ENCODE data around the gene SPTBN5.
A peak's percentile ranks its signal among the peaks of the same experiment; 100 is the strongest.

The SPTBN5 gene

DNA sequence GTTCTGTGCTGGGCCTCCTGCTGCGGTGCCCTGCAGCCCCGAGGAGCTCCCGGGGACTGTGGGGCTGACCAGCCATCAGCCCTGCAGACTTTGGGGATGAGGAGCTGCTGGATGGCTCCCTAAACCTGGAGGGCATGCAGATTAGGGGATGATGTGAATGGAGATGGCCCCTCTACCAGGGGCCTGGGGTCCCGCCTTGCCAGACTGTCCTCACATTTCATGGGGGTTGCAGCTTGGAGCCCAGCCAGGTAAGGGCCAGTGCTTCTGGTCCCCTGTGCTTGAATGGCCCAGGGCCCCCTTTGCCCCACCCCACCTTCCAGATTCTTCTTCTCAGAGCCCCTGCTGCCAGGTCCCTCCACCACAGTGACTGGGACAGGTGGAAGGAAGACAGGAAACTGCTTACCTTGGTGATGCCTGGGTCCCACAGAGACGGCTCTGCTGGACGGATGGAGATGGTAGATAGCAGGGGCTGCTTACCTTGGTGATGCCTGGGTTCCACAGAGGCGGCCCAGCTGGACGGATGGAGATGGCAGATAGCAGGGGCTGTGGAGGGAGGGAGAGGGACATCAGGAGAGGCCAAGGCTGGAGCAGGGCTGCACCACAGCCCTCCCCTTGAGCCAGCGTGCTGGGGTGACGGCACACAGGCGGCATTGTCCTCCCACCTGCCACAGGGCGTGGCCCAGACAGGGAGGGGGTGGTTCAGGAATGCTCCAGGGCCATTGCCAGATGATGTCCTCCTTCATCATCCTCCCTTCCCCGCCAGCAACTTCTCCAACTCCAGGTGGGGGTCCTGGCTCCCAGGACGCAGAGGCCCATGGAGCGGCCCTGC, at the start of gene SPTBN5:
Gene SPTBN5 (minus strand): TSS at position 632 of the 829 bp plus-strand sequence. CDS start 556 bp downstream, at position 76.
- DNase-seq (ENCODE audit: low read depth in 3 of 3), result no peak

DNA sequence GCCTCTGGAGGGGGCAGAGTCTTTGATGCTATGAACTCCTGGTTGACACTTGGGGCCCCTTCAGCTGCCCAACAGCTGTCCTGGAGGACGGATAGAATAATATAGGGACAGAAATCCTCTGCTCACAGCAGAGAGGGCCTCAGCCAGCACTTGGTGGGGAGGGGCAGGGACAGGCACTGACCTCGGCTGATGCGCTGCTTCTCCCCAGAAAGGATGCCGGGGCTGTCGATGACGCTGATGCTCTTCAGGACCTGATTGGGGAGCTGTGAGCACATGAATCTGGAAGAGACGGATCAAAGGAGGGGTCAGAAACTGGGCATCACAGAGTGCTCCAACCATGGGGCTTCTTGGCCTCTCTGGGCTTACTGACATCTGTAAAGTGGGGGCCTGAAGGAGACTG, 49.0 kb upstream of the SPTBN5 start:
- no peak for DNase-seq (ENCODE audit: low read depth in 3 of 3)

DNA sequence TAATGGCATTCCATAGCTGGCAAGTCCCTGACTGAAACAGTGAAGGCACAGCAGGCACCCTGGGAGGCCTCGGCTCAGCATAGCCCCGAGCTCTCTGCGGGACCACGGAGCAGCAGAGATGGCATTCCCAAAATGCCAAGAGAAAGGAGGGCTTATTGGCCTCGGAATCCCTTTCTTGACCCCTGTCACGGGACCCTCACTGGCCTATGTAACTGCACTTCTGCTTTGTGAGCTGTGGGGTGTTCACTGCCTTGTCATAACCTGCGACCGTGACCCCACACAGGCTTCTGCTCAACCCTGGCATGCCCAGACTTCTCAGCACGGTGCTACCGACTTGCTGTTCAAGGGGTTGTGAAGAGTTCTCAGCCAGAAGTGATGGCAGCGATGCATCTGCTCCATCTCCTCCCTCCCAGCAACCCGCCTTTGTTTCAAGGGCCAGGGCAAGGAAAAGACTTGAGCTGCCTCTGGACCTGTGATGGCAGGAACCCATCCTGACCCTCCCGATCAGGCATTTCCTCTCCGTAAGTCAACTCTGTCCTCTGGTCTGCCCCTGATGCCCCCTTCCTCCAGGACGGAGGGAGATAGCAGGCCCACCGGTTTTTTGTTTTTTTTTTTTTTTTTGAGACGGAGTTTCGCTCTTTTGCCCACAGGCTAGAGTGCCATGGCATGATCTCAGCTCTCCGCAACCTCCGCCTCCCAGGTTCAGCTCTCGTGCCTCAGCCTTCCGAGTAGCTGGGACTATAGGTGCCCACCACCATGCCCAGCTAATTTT, 48.0 kb upstream of the SPTBN5 start:
- DNase-seq (ENCODE audit: low read depth in 3 of 3), result no peak

DNA sequence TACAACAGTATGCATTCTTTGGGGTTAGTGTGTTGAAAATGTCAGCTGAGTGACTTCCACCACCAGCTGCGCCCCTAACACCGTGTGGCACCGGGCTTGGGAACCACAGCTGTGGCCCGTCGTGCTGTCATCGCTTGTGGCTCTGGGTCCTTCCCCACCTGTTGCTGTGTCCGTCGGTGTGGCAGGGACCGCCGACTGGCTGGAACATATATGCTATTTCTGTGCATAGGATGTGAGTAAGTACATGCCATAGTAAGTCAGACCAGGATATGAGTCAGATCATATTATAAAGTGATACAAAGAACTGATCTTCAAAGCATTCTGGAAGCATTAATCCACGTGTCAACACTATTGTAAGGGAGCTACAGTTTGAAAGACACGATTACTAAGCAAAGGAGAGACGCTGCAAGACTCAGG, 46.6 kb upstream of the SPTBN5 start:
- peak in 2 of 3 experiments; percentile 15 to 16 for DNase-seq (ENCODE audit: low read depth in 3 of 3)

DNA sequence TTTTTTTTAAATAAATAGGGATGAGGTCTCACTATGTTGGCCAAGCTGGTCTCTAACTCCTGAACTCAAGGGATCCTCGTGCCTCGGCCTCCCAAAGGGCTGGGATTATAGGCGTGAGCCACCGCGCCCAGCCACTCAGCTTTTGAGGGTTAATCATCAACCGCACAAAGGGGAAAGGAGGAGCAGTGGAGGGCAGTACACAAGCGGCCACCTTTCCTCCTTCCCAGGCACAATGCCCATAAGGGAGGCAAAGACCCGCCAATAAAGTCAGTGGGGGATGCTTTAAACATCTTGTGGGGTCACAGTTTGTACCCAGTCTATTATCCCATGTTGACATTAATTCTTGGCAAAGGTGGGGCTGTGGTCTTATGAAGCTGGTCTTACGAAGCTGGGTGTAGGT, 46.1 kb upstream of the SPTBN5 start:
- no peak for DNase-seq (ENCODE audit: low read depth in 3 of 3)

DNA sequence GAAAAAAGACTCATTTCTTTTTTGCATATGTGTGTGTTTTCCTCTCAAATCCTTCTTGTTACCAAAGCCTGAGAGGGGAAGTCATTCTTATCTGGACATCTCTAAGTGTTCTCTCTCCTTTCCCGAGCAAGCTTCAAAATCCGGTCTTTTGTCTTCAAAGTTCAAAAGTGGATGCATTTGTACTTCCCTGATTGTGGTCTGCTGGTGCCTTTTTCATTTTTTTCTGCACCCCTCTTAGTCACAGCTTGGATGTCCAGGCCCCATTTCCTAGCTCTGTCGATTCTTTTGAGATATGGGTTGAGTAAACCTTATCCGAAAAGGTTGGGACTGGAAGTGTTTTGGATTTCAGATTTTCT, 43.7 kb upstream of the SPTBN5 start:
- no peak for DNase-seq (ENCODE audit: low read depth in 3 of 3)

DNA sequence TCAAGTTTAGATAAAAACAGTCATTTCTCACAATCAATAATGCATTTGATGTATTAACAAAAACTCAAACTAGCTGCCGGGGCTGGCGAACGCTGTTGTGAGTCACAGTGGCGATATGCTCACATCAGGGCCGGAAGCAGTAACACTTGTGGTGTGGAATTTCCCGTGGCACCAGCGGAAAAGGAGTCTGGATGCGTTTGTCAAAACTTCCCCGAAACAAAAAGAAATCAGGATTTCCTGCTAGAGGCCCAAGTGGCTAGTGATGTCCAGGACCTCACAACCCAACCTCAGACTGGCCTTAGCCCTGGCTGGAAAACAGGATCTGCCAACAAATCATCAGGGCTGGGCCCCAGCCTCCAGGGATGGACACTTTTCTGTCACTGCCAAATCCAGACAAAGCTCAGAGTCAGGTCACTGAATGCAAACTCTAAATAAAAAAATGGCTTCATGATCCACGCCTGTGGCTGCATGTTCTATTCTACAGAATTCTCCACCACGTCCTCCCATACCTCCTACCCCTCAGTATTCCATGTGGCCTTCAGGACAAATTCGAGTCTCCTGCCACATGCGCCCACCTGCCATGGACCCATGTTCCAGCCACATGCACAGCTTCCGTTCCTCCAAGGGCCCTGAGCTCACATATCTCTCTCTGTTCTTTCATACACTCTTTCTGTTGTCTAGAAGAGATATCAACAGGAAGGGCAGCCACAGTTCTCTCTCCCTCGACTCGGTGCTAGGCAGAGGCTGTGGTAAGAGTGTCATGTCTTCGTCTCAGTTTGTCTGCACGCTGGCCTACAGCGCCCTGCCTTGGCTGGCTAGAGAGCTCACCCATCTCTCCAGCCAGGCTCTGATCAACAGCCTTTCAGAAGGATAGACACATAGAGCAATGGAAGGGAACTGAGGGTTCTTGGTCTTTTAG, 43.1 kb upstream of the SPTBN5 start:
- peak; percentile 40 to 71 (median 60) for DNase-seq (ENCODE audit: low read depth in 3 of 3)

DNA sequence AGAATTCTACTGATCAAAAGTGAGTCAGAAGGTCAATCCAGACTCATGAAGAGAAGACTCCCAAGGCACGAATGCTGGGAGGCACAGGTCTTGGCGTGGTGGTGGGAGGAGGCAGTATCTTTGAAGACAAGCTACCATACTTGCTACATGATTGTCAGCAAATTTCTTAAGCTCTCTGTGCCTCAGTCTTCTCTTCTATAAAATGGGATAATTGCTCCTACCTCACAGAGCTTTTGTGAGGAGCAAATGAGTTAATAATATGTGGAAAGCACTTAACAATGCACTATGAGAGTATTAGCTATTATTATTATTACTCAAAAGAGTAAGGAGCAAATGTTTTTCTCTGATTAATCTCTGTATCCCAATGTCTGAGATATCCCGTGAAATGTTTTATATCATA, 42.3 kb upstream of the SPTBN5 start:
- no peak for DNase-seq (ENCODE audit: low read depth in 3 of 3)

DNA sequence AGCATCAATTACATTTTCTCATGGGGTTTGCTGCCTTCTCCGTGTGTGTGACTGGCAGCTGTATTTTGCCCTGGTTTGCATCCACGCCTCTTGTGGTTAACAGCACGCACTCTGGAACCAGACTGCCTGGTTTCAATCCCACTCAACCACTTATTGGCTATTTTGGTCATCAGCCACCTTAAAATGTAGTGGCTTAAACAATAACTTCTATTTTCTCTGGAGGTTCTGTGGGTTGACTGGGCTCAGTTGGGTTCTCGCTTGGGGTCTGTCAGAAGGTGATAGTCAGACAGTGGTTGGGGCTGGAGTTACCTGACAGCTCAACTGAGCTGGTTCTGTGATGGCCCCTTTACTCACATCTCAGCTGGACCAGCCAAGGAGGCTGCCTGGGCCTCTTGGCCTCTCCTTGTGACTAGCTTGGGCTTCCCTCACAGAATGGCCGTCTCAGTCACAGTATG, 41.7 kb upstream of the SPTBN5 start:
- DNase-seq (ENCODE audit: low read depth in 3 of 3), result no peak

DNA sequence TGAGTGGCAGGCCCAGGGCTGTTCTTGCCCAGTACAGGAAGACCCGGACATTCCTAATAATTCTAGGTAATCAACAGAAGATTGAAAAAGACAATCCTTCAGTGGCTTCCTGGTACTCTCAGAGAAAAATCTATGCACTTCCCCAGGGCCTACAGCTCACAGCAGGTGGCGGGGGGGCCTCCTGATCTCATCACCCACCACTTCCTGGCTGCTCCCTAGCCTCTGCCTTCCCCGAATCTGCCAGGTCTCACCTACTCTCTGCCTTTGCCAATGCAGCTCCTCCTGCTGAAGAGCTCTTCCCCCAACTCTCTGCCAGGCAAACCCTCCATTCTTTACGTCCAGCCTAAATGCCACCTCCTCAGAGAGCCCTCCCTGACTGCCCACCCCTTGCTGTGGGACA, 41.0 kb upstream of the SPTBN5 start:
- peak; percentile 39 to 70 (median 47) for DNase-seq (ENCODE audit: low read depth in 3 of 3)

DNA sequence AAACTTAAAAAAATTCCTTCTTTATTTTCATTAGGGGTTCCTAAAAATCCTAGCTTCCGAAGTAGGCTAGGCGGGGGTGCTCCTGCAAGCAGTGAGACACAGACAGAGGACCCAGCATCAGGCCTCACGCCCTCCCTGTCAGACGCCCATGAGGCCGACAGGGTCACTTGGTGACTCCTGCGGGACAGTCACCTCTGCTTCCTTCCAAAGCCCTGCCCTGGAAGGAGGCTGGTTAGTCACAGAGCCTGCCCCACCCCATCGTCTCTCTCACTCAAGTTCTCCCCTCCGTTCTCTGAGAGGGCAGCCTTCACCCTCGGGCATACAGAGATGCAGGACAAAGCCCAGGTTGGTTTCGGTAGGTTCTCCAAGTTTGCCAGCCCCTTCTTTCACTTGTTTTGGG, 39.9 kb upstream of the SPTBN5 start:
- no peak for DNase-seq (ENCODE audit: low read depth in 3 of 3)

DNA sequence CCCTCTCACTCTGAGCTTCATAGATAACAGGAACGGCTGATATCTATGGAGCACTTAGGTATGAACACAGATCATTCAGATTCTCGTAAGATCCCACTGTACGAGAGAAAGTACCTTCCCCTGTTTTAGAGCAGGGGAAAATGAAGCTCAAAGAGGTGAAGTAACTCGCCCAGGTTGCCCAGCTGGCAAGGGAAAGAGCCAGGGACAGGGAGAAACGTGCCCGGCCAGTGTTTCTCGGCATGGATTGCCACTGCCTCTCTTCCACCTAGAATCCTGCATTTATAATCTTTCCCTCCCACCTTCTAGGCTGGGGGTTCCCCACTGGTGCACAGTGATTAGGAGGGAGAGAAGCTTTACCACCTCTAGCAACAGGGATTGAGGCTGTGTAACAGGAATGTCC, 39.5 kb upstream of the SPTBN5 start:
- DNase-seq (ENCODE audit: low read depth in 3 of 3), result no peak

DNA sequence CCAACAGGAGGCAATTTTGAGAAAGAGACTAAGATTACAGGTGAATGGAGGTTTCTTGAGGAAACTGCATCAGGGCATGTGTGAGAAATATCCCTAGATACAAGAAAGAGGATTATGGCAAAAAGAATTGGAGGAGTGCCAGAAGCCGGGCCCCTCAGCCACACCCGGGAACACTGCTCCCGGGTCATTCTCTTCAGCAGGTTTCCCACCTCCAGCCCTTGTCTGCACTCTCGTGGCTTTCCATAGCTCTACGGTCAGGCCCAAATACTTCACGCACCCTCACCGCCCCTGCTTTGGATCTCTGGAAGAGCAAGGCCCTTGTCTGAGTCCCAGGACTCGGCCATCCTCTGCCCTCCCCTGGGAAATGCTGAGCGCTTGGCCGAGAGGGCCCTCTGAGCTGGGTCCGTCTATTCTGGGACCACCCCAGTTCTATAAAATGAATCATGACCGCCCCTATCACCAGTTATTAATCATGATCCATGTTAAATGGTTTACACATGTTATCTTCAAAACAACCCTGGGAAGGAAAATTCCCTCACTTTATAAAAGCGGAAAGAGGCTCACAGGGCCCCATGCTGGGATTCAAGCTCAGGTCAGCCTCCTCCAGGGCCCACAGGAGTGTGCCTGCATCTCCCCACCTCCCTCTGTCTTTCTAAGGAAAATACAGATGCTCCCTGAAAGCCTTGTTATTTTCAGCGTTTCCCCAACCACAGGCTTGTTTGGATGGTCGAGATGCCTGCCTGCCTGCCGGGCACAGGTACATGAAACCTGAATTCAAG, 38.8 kb upstream of the SPTBN5 start:
- DNase-seq (ENCODE audit: low read depth in 3 of 3), result no peak

DNA sequence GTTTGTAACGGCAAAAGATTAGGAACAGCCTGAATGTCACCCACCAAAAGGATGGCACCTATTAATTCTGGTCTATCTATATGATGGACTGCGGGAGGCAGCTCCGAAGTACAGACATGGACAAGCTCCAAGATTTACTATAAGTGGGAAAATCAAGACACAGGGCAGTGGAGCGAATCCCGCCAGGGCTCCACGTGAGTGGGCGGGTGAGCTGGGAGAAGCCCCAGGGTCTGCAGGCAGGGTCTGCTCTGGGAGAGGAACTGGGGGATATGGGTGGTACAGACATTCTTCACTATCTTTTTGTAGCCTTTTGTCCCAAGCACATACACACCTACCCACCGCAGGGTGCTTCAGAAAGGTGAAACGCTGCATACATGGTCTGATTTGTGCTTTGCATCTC, 38.2 kb upstream of the SPTBN5 start:
- DNase-seq (ENCODE audit: low read depth in 3 of 3), result no peak

DNA sequence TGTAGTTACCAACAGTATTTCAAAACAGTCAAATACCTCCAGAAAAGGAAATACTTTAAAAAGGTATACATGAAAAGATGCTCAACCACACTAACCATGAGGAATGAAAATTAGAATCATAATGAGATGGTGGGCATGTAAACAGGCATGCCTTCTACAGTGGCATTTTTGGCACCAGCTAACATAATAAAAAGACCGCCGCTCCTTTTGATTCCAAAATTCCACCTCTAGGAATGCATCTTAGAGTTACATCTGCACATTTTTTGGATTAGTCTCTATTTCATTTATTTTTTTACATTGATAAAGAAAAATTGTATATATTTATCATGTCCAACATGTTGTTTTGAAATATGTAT, 37.0 kb upstream of the SPTBN5 start:
- DNase-seq (ENCODE audit: low read depth in 3 of 3), result no peak

DNA sequence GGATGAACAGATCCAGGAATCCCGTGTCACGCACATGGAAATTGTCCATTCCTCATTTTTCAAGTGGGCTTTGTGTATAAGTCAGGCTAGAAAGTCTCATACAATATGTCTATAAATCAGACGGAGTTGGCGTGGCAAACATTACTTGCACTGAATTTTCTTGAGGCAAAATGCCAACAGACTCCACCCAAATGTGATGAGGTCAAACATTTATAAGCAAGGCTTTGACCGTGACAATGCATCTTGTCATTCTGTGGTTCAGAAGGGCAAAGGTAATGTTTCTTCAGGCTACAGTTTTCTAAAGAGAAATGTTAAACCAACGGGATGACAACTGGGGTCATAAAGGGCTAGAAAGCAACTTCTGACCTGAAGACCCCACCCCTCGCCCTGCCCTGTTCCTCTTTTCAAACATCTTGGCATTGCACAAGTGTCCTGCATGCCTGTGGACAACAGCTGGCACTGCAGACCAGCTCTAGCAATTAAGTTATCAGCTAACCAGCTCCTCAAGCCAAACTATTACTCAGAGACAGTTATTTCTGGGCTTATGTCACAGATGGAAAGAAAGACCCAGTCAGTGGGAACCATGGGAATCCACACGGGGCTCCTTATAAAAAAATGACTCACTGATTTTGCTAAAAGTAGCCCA, 36.5 kb upstream of the SPTBN5 start:
- no peak for DNase-seq (ENCODE audit: low read depth in 3 of 3)

DNA sequence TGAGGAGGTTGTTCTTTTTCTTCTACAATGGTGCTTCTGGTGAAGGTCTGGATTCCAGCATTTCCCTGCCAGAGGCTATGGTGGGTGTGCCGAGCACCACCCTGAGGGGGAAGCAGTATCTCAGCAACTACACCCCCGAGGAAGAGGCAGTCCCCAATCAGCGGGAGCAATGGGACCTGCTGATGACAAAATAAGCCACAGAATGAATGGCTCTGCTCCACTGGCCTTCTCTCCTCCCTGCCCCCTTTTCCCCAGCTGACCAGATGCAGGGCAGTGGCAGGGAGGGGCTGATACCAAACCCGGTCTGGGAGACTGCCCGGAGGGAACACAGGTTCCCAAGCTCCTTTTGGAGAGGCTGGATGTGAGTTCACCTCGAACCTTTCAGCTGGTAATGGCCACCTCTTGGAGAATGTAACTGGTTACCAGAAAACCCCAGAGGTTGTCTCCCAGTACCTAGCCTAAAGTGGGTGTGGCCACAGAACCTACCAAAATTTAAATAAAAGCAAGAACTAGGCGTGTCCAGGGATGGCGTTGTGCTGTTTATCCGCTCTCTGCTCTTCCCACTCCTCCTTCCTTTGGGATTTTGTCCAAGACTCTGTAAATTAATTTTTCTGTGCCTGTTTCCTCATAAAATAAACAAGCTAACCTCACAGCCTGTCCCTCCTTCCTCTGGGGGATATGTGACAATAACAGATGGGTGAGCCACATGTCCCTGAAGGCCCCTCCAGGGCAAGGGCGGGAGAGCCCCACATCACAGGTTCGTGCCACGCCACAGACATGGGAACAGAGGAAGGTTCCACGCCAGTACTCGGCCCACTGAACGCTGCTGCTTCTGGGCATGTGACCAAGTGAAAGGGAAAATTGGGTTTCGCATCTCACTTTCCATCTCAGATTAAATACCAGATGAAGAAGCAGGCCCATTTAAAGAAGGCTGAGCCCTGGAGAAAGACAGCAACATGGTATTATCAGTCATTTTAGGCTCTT, 35.1 kb upstream of the SPTBN5 start:
- DNase-seq (ENCODE audit: low read depth in 3 of 3), result no peak

DNA sequence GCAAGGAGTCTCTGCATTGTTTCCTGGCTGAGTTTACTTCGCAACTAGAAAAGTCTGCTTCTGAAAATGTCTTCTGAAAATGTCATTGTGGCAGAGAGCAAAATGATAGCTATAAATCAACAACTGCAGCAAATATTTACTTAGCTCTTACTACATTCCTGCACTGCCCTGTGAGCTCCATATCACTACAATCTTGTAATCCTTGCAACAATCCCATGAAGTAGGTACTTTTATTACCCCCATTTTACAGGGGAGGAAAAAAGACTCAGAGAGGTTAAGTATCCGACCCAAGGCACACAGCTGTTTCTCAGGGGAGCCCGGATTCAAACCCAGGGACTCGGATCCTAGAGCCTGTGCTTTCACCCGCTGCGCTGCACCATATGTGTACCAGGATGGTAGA, 34.2 kb upstream of the SPTBN5 start:
- DNase-seq (ENCODE audit: low read depth in 3 of 3), result no peak

DNA sequence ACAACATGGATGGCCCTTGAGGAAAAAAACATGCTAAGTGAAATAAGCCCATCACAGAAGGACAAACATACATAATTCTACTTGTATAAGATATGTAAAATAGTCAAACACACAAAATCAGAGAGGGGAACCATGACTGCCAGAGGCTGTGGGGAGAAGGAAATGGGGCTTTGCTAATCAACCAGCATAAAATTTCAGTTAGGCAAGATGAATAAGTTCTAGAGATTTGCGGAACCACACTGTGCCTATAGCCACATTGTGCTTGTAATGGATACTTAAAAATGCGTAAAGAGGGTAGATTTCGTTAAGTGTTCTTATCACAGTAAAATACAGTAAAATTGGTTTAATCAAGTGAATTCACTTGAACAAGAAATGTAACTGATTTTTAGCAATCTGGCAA, 33.7 kb upstream of the SPTBN5 start:
- no peak for DNase-seq (ENCODE audit: low read depth in 3 of 3)
